GM19240 (cell line): ENCODE data around the gene KCNQ1.

Source experiments
- DNase-seq: peaks from one replicate; pipeline ENCODE4 v3.0.0; 2011; ENCODE audit warnings: low spot score; ENCODE audit not compliant: insufficient read length

The KCNQ1 gene

GRCh38 chr11:2813968-2814367, 369.2 kb downstream of the KCNQ1 start:
- DNase-seq, result no peak

GRCh38 chr11:2814751-2815150, 369.9 kb downstream of the KCNQ1 start:
- no peak for DNase-seq

- no peak for DNase-seq
These were observed 371.1 kb downstream of the KCNQ1 start for GRCh38 chr11:2815762-2816496.

GRCh38 chr11:2816523-2816922, 371.7 kb downstream of the KCNQ1 start:
- DNase-seq, result no peak

- DNase-seq, result no peak
These were observed 372.2 kb downstream of the KCNQ1 start for GRCh38 chr11:2816941-2817421.

- no peak for DNase-seq
These were observed 372.6 kb downstream of the KCNQ1 start for GRCh38 chr11:2817431-2817830.

GRCh38 chr11:2818021-2818420, 373.2 kb downstream of the KCNQ1 start:
- no peak for DNase-seq

- no peak for DNase-seq
These were observed 373.7 kb downstream of the KCNQ1 start for GRCh38 chr11:2818503-2818902.

- DNase-seq, result no peak
These were observed 374.5 kb downstream of the KCNQ1 start for GRCh38 chr11:2819316-2819715.

- no peak for DNase-seq
These were observed 376.2 kb downstream of the KCNQ1 start for GRCh38 chr11:2820976-2821375.

GRCh38 chr11:2821891-2822290, 377.1 kb downstream of the KCNQ1 start:
- DNase-seq, result no peak

GRCh38 chr11:2824851-2825250, 380.0 kb downstream of the KCNQ1 start:
- no peak for DNase-seq

- no peak for DNase-seq
These were observed 380.6 kb downstream of the KCNQ1 start for GRCh38 chr11:2825261-2825888.

GRCh38 chr11:2825889-2826678, 381.3 kb downstream of the KCNQ1 start:
- DNase-seq, result no peak

- no peak for DNase-seq
These were observed 381.9 kb downstream of the KCNQ1 start for GRCh38 chr11:2826679-2827056.

GRCh38 chr11:2827256-2827655, 382.4 kb downstream of the KCNQ1 start:
- no peak for DNase-seq

- DNase-seq, result no peak
These were observed 383.0 kb downstream of the KCNQ1 start for GRCh38 chr11:2827792-2828191.

GRCh38 chr11:2828585-2829330, 383.9 kb downstream of the KCNQ1 start:
- DNase-seq, result no peak

GRCh38 chr11:2830030-2830812, 385.4 kb downstream of the KCNQ1 start:
- DNase-seq, result no peak

GRCh38 chr11:2830886-2831285, 386.1 kb downstream of the KCNQ1 start:
- no peak for DNase-seq
